Right lung (tissue), 5 donors: Measurements from ENCODE around the gene ATP10A. TPM values are rescaled to one million over a fixed set of nuclear protein-coding genes. Genes with fewer than 3 reads are reported as not detected.

Source experiments
- DNase-seq, 2 donors: peaks; one replicate each; pipeline ENCODE4 v3.0.0-alpha.2; 2013
- polyA plus RNA-seq, 5 donors: library from polyadenylated mRNA; unstranded; fragments of 120-200 nt; gene quantifications; one replicate each; pipeline versions ENCODE4 v1.2.1 to v1.2.3, GENCODE V29; 2013; ENCODE audit warnings: inconsistent platforms in 1 of 5, low replicate concordance in 1 of 5; ENCODE audit not compliant: insufficient read length in 5 of 5, insufficient read depth in 1 of 5

The ATP10A gene
- polyA plus RNA-seq, 5 donors: 0.43 to 0.96 (median 0.82) TPM

- DNase-seq: no peak
These were observed 37.9 kb downstream of the ATP10A start for GRCh38 chr15:25825207-25825606.

DNA sequence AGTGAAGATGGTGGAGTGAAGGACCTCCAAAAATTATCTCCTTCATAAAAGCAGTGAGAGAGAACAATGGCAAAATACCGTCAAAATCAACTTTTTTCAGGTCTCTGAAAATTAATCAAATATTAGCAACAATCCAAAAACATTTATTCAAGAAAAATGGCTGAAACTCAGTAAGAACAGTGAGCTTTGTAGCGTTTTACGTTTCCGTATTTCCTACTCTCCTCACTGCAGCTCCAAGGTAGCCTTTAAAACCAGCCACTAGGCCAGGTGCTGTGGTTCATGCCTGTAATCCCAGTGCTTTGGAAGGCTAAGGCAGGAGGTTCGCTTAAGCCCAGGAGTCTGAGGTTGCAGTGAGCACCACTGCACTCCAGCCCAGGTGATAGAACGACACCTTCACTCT, 38.5 kb downstream of the ATP10A start:
- no peak for DNase-seq

DNA sequence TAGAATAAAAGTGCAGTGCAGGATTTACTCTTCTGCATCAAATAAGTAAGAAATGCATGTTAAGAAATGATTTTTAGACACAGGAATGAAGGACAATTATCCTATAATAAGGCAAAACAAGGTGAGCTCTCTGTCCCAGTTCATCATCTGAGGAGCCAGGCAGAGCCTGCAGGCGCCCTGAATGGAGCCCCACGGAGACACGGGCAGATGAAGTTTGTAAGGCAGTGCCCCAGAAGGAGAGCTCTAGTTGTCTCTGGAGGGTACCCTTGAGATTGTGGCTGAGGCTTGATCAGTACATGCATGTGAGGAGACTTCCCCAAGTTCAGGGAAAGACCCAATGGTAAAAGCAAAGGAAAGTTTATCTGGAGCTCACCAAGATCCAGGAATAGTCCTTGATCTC, 50.3 kb downstream of the ATP10A start:
- no peak for DNase-seq

DNA sequence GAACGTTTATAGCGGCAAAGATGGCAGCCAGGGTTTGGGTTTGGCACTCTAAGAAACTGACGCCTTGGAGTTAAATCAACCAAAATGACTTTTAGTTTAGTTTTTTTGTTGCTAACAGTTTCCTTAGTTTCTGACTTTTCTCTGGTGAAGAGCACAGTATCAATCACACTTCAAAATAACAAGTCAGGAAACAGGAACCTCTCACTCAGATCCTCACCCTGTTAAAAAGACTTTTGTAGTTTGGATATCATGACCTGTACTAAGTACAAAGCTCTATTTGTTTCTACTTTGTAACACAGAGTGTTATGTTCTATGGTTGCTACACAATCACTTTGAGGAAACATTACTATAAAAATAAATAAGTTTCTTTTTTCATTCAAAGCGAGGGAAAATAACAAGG, 51.1 kb downstream of the ATP10A start:
- DNase-seq: no peak

- DNase-seq: no peak
These were observed 51.6 kb downstream of the ATP10A start for GRCh38 chr15:25811481-25811906.

GRCh38 chr15:25810631-25811091, 52.5 kb downstream of the ATP10A start:
- no peak for DNase-seq

GRCh38 chr15:25810154-25810553, 53.0 kb downstream of the ATP10A start:
- no peak for DNase-seq

DNA sequence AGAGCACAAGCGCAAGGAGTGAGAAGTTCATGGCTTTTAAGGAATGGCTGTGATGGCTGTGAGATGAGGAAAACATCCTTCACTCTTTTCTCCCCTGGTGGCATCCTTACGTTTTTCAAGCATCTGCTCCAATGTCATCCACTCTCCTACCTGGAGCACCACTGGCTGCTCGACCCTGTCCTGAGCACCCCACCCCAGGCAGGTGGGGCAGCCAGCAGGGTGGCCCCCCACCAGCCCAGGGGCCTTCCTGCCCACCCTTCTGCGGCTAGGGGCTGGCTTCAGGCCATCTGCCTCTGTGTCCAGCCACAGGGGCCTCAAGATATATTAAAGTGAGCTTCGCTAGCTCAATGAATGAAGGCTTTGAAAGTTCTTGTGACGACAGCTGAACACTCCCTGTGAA, 56.1 kb downstream of the ATP10A start:
- DNase-seq: no peak

GRCh38 chr15:25805031-25805430, 58.1 kb downstream of the ATP10A start:
- no peak for DNase-seq

DNA sequence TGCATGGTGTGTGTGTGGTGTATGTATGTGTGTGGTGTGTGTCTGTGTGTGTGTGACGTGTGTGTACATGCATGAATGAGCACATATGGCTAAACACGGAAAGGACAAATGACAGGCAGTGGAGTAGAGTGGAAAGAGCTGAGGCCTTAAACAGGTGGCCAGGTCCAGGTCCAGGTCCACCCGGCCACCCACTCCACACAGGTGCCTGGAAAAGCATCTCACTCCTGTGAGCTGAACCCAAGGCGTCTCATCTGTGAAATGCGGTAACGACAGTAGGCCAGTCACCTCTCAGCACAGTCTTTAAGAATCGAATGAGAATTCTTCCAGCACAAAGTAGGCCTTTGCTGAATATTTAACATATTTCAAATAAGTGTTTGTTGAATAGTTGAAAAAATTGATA, 58.7 kb downstream of the ATP10A start:
- DNase-seq: no peak

DNA sequence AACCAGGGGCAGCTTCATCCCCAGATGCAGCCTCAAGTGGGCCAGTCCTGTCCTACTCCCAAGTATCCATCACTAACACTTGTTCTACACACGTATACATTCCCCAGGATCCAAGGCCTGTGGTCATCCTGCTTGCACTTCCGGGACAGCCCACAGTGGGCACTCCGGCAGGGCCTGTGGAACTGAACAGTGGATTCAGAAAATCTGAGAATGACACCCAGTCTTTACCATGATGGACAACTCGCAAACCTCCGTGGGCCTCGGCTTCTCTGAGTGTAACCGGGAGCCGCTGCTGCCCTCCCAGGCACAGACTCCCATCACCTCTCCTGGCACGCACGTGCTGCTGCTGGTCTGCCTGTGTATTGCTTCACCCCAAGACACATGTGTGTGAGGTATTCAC, 59.6 kb downstream of the ATP10A start:
- no peak for DNase-seq

DNA sequence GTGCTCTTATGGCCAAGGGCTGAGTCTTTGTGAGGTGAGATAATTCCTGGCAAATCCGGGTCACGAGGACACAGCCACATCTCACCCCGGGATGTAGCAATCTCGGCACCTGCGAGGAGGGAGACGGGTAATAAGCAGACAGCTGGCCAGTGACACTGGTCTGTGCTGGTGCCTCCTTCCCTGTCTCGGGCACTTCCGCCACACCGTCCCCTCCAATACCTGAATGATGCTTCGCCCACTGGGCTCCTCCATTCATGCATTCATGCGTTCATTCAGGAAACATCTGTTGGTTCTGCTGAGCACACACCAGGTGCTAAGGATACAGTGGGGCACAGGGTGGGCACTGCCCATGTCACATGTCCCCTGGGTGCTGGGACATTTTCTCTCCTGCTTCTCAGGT, 60.1 kb downstream of the ATP10A start:
- no peak for DNase-seq

GRCh38 chr15:25802285-25802830, 60.8 kb downstream of the ATP10A start:
- no peak for DNase-seq

DNA sequence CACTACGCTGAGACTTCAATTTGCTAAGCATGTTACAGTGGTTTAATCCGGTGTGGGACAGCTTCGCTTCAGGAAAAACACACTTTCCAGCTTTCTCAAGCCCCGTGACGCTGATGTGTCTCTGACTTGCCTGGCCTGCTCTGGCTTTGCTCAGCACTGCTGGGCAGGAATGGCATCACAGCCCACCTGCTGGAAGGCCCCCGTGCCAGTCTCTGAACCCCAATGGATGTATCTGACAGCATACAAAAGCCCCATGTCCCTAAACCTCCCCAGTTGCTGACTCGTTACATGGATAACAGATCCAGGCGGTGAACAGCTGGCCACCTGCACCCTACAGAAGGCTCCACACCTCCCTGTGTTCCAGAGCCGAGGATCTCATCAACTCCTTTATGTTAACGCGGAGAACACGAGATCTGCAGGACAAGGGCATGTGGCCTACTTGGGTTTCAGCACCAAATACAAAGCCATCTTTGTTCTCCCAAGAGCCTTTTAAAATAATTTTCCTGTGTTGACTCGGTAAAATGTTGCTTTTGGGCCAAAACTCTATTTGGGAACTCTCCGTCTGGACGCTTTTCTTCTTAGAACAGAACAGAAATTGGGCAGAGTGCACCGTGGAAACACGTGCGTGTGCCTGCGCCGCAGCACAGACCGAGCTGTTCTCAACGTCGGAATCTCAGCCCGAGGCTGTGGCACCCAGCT, 61.4 kb downstream of the ATP10A start:
- DNase-seq: no peak

DNA sequence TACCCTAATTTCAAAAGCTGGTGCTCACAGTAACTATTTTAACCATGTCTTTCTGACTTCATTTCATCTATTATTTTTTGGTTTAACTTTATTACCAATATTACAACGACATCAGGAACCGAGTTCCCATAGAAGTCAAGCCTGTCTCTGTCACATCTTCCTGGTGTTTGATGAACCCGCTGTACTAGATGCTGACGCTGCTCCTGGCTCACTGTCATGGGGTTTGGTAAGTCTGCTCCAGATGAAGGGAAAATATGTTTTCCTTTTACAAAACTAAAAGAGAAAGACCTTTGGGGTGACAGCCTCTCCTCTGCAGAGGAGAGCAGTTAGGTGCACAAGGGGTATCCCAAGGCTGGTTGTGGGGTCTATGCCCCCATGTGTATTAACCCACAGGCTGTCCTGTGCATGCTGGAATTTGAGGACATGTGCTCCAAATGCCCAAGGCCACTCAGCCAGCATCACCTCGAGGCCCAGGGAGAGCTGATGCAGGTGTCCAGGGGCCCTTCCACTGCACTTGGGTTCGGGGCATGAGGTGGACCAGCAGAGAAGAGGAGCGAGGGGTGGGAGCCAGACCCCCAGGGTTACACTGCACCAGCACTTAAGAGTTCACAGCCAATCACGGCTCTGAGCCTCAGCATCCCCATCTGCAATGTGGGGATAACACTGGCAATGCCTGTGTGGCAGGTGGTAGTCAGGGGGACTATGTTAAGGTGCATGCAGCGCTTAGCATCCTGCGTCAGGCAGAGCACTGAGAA, 62.2 kb downstream of the ATP10A start:
- no peak for DNase-seq

- no peak for DNase-seq
These were observed 63.0 kb downstream of the ATP10A start for GRCh38 chr15:25799906-25800700.

GRCh38 chr15:25797936-25798901, 64.9 kb downstream of the ATP10A start:
- DNase-seq: no peak

- no peak for DNase-seq
These were observed 65.6 kb downstream of the ATP10A start for GRCh38 chr15:25797511-25797935.

- DNase-seq: no peak
These were observed 66.1 kb downstream of the ATP10A start for GRCh38 chr15:25797035-25797434.

DNA sequence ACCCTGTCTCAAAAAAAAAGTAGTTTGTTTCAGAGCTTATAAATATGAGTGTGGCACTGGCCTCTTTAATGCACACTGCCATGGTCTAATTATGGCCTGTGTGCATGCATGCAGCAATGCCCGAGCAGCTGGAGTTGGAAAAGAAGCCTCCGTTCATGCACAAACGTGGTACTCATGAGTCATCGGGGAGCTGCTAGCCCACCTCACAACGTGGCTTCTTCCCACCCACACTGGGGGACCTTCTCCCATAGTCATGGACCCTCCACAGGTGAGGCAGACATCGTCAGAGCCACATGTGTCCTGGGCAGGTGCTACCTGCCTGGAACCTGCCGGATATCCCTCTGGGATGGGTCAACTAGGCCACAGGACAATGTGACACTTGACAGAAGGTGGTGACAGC, 66.7 kb downstream of the ATP10A start:
- DNase-seq: no peak

- no peak for DNase-seq
These were observed 67.4 kb downstream of the ATP10A start for GRCh38 chr15:25795712-25796111.
